Heart right ventricle (tissue), 16 donors: ENCODE data around the gene ZNF629. TPM values are rescaled to one million over a fixed set of nuclear protein-coding genes. Genes with fewer than 3 reads are reported as not detected.
A peak's percentile ranks its signal among the peaks of the same experiment; 100 is the strongest.

Source experiments
- ATAC-seq, 8 donors: fragments of 200-7000 bp; cut with Tn5 transposase; one replicate each; pipeline ENCODE4 v1.9.1; 2020; ENCODE audit warnings: mild to moderate bottlenecking in 8 of 8, moderate library complexity in 8 of 8, moderate number of reproducible peaks in 1 of 8
- DNase-seq, 2 donors: peaks; one replicate each; pipeline ENCODE4 v3.0.0-alpha.2; 2020
- H3K27ac ChIP-seq, 10 donors: fragments of 200-600 bp; sonication (generic) in 2 of 10; one replicate each; pipeline versions ENCODE4 v1.5.0 to v1.8.0; 2020 to 2022; ENCODE audit warnings: mild to moderate bottlenecking in 3 of 10
- H3K27me3 ChIP-seq, 7 donors: fragments of 200-600 bp; one replicate each; pipeline ENCODE4 v1.8.0; 2021 to 2022; ENCODE audit warnings: mild to moderate bottlenecking in 2 of 7
- H3K36me3 ChIP-seq, 9 donors: fragments of 200-600 bp; sonication (generic) in 1 of 9; one replicate each; pipeline versions ENCODE4 v1.5.0 to v1.8.0; 2020 to 2022; ENCODE audit warnings: mild to moderate bottlenecking in 2 of 9
- H3K4me1 ChIP-seq, 9 donors: fragments of 200-600 bp; sonication (generic) in 1 of 9; one replicate each; pipeline versions ENCODE4 v1.5.0 to v1.8.0; 2020 to 2022; ENCODE audit warnings: mild to moderate bottlenecking in 4 of 9
- H3K4me3 ChIP-seq, 10 donors: fragments of 200-600 bp; sonication (generic) in 2 of 10; one replicate each; pipeline versions ENCODE4 v1.5.0 to v1.8.0; 2020 to 2022; ENCODE audit warnings: mild to moderate bottlenecking in 7 of 10, moderate library complexity in 2 of 10
- H3K9me3 ChIP-seq, 11 donors: fragments of 200-600 bp in 10 of 11; sonication (generic) in 2 of 11; one replicate each; pipeline versions ENCODE4 v1.5.0 to v1.8.0; 2013 to 2022; ENCODE audit warnings: mild to moderate bottlenecking in 2 of 11, control low read depth in 1 of 11, moderate library complexity in 1 of 11
- CTCF ChIP-seq, 9 donors: fragments of 200-600 bp; sonication (generic) in 2 of 9; IDR thresholded peaks; one replicate each; pipeline versions ENCODE4 v1.5.0 to v1.8.0; 2021 to 2022; ENCODE audit warnings: antibody characterized with exemption in 9 of 9, mild to moderate bottlenecking in 5 of 9, moderate library complexity in 1 of 9
- WGBS, 2 donors: extraction: QIAGEN DNeasy Blood & Tissue Kit; methylation state at CpG; one replicate each; pipeline ENCODE4 v1.1.7; 2013; ENCODE audit warnings: inconsistent platforms in 1 of 2; 5-methylcytosine and 5-hydroxymethylcytosine counted together
- intact Hi-C, 10 donors: fragments of 100-400 bp; cut with DNase I; formaldehyde crosslinking; loops; one replicate each; pipeline versions ENCODE4 v1.11.1 to v1.14.2; 2022
- polyA plus RNA-seq, 2 donors: library from polyadenylated mRNA; stranded (reverse); fragments of 200-250 nt; gene quantifications; one replicate each; pipeline ENCODE4 v1.2.3, GENCODE V29; 2013
- total RNA-seq, 10 donors: library from RNA; stranded (reverse); fragmentation: NEBNext Ultra II Directional in 3 of 10; extraction: Animal tissue kit (Norgen Biotek cat#: 25700) in 3 of 10; gene quantifications; one replicate each; pipeline versions ENCODE4 v1.2.1 to v1.2.4, GENCODE V29; 2021 to 2023
- donor health status: Arrhythmogenic right ventricular cardiomyopathy.
- donor health status: ischemic (EF 13 %, LVEDD 7.1; RV severe dilation, severe dysfunction).
- donor health status: healthy with polysubstance abuse.
- donor health status: DM: no; HTN: yes; CAD: no.
- donor health status: DM: no; HTN: no; CAD: no.
- donor health status: ischemic (EF 25% LVEDD 6.9; RV normal size, moderate dysfunction).
- donor health status: ischemic (EF 25% LVEDD 5.7; RV mildly dilated, moderate dysfunction).
- donor health status: healthy.
- donor health status: DM: yes; HTN: yes; CAD: no.
- donor health status: Ischemic cardiomyopathy.
- donor health status: ischemic (EF 35%, LVEDD 5.7; RV mildly dilated, moderate dysfunction).
- donor health status: nonischemic (EF 11% LVEDD 7.7; RV severe dilation, severe dysfunction).
- donor health status: DM: yes; HTN: yes; CAD: no.
- donor health status: PGD.
- donor health status: ischemic (EF 29% LVEDD 5.4; RV normal size, mild dysfunction).
- donor health status: nonischemic (EF 23%, LVEDD 6.1; RV moderate dilation, normal function).

ZNF629 gene
- total and polyA plus RNA-seq, 12 donors: 7.3 to 35.5 (median 26.2) TPM

GRCh38 chr16:30746638-30747175, 40.3 kb downstream of the ZNF629 start:
- no peak for TF ChIP-seq CTCF (IDR thresholded peaks at IDR 0.05)
- WGBS, 2 donors: 87 to 89% methylated on average over 9 of the region's 9 CpGs
- DNase-seq (no peak), ATAC-seq (no peak)
- H3K36me3 ChIP-seq: peaks cover 0 to 52% (median 7%) of the 10 kb centered on the region in 9 donors
- peaks cover 0 to 22% (median 10%) of the 10 kb centered on the region in 9 donors for H3K4me1 ChIP-seq
- no peaks in the 10 kb centered on the region for H3K9me3 ChIP-seq
- intact Hi-C loops: loop anchor here in 1 of 10 donors (5.0 kb wide), 1 partner anchor 49 kb away; the partner anchor contains the start of gene SRCAP
- peak overlapping the region in 2 of 10 donors; percentile 72 to 88 for H3K27ac ChIP-seq
- H3K27me3 ChIP-seq: no peaks in the 10 kb centered on the region
- H3K4me3 ChIP-seq: no peak overlapping the region

- intact Hi-C loops: loop anchor here in 1 of 10 donors (5.0 kb wide), 1 partner anchor 48 kb away; the partner anchor contains the start of gene SRCAP
- Histone ChIP-seq H3K27me3 (no peaks in the 10 kb centered on the region), H3K9me3 (no peaks in the 10 kb centered on the region), H3K27ac (peak overlapping the region in 5 of 10 donors; percentile 9 to 71 (median 41)), H3K4me3 (no peak overlapping the region), H3K36me3 (peaks cover 0 to 47% (median 0%) of the 10 kb centered on the region in 9 donors), H3K4me1 (peaks cover 9 to 39% (median 26%) of the 10 kb centered on the region in 9 donors)
- no peak for TF ChIP-seq CTCF (IDR thresholded peaks at IDR 0.05)
- DNase-seq: no peak
- no peak for ATAC-seq
- WGBS, 2 donors: 67 to 79% methylated on average over 2 of the region's 2 CpGs
Observed at GRCh38 chr16:30745082-30745481, 41.9 kb downstream of the ZNF629 start.

GRCh38 chr16:30744183-30744582, 42.8 kb downstream of the ZNF629 start:
- Histone ChIP-seq H3K27ac (peak overlapping the region in 7 of 10 donors; percentile 41 to 71 (median 61)), H3K9me3 (no peaks in the 10 kb centered on the region), H3K27me3 (no peaks in the 10 kb centered on the region), H3K4me3 (no peak overlapping the region), H3K4me1 (peaks cover 10 to 40% (median 29%) of the 10 kb centered on the region in 9 donors), H3K36me3 (peaks cover 0 to 54% (median 4%) of the 10 kb centered on the region in 9 donors)
- intact Hi-C loops: loop anchor here in 1 of 10 donors (5.0 kb wide), 1 partner anchor 42 kb away; no protein-coding TSS in a partner anchor
- peak in 2 of 8 donors; percentile 1 to 5 for ATAC-seq
- TF ChIP-seq CTCF (IDR thresholded peaks at IDR 0.05): no peak
- 64 to 77% methylated on average over 2 of the region's 2 CpGs for WGBS, 2 donors
- DNase-seq: no peak

- DNase-seq: peak in 1 of 2 donors; percentile 45
- peak in 5 of 8 donors; percentile 7 to 21 (median 17) for ATAC-seq
Observed at GRCh38 chr16:30743716-30744115, 43.3 kb downstream of the ZNF629 start.

More at GRCh38 chr16:30743716-30744115, 43.3 kb downstream of the ZNF629 start:
- Histone ChIP-seq H3K4me1 (peaks cover 10 to 39% (median 29%) of the 10 kb centered on the region in 9 donors), H3K9me3 (no peaks in the 10 kb centered on the region), H3K27me3 (no peaks in the 10 kb centered on the region), H3K27ac (peak overlapping the region in 7 of 10 donors; percentile 41 to 71 (median 61)), H3K4me3 (no peak overlapping the region), H3K36me3 (peaks cover 0 to 59% (median 9%) of the 10 kb centered on the region in 9 donors)
- no peak for TF ChIP-seq CTCF (IDR thresholded peaks at IDR 0.05)
- WGBS, 2 donors: 82 to 95% methylated on average over 11 of the region's 11 CpGs
- intact Hi-C loops: loop anchor here in 1 of 10 donors (5.0 kb wide), 1 partner anchor 41 kb away; no protein-coding TSS in a partner anchor
